ENCODE results near the gene TFAP2E.

DNA sequence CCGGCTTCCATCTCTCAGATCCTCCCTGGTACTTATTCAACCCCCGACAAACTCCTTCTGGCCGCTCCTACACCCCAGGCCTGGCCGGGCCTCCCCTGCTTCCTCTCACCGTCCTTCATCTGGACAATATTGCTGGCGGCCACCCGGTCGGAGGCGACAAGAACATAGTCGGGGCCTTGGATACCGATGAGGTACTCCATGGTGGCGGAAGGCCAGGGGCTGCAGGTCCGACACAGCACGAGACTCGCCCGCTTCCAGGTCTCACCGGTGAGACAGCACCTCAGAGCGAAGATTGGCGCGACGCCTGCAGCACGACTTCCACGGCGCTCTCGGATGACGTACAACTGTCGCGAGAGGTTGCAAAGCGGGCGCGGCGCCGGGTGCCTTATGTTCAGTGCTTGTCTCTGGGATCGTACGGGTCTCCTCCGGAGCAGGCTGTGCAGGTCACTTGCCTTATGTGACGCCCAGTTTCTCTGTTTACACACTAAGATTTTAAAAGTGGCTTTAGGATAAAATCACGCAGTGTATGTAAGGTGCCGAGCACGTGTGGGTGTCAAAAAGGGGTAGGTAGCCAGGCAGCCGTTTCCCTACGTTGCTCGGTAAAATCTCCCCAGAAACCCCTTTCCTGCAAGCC is 68.2 kb downstream of the TFAP2E start, which contains the start of gene PSMB2:
- no peak for TF ChIP-seq ZFX (IDR thresholded peaks at IDR 0.05; ENCODE audit: borderline replicate concordance)
- TF ChIP-seq, protein P1, sequence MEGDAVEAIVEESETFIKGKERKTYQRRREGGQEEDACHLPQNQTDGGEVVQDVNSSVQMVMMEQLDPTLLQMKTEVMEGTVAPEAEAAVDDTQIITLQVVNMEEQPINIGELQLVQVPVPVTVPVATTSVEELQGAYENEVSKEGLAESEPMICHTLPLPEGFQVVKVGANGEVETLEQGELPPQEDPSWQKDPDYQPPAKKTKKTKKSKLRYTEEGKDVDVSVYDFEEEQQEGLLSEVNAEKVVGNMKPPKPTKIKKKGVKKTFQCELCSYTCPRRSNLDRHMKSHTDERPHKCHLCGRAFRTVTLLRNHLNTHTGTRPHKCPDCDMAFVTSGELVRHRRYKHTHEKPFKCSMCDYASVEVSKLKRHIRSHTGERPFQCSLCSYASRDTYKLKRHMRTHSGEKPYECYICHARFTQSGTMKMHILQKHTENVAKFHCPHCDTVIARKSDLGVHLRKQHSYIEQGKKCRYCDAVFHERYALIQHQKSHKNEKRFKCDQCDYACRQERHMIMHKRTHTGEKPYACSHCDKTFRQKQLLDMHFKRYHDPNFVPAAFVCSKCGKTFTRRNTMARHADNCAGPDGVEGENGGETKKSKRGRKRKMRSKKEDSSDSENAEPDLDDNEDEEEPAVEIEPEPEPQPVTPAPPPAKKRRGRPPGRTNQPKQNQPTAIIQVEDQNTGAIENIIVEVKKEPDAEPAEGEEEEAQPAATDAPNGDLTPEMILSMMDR (IDR thresholded peaks at IDR 0.05), result no peak

All from 22Rv1 (cell line).